ENCODE results near the gene DCBLD1.

The DCBLD1 gene

GRCh38 chr6:117555262-117555849, 72.9 kb downstream of the DCBLD1 start:
- TF ChIP-seq POLR2A (IDR thresholded peaks at IDR 0.05; ENCODE audit: low read depth, low read length): no peak
- DNase-seq (ENCODE audit: insufficient read length, low spot score) (no peak), FAIRE-seq (no peak)

GRCh38 chr6:117555882-117556498, 73.5 kb downstream of the DCBLD1 start:
- no peak for TF ChIP-seq POLR2A (IDR thresholded peaks at IDR 0.05; ENCODE audit: low read depth, low read length)
- DNase-seq (ENCODE audit: insufficient read length, low spot score) (no peak), FAIRE-seq (no peak)

- no peak for FAIRE-seq
- DNase-seq (ENCODE audit: insufficient read length, low spot score): no peak
- no peak for TF ChIP-seq POLR2A (IDR thresholded peaks at IDR 0.05; ENCODE audit: low read depth, low read length)
These were observed 75.5 kb downstream of the DCBLD1 start for GRCh38 chr6:117557951-117558350.

GRCh38 chr6:117558818-117559217, 76.3 kb downstream of the DCBLD1 start:
- DNase-seq (ENCODE audit: insufficient read length, low spot score) (no peak), FAIRE-seq (no peak)
- TF ChIP-seq POLR2A (IDR thresholded peaks at IDR 0.05; ENCODE audit: low read depth, low read length): no peak

GRCh38 chr6:117559299-117559698, 76.8 kb downstream of the DCBLD1 start:
- no peak for TF ChIP-seq POLR2A (IDR thresholded peaks at IDR 0.05; ENCODE audit: low read depth, low read length)
- DNase-seq (ENCODE audit: insufficient read length, low spot score): no peak
- no peak for FAIRE-seq

GRCh38 chr6:117561128-117561527, 78.7 kb downstream of the DCBLD1 start:
- TF ChIP-seq POLR2A (IDR thresholded peaks at IDR 0.05; ENCODE audit: low read depth, low read length): no peak
- DNase-seq (ENCODE audit: insufficient read length, low spot score) (no peak), FAIRE-seq (no peak)

GRCh38 chr6:117564681-117565080, 82.2 kb downstream of the DCBLD1 start:
- DNase-seq (ENCODE audit: insufficient read length, low spot score) (no peak), FAIRE-seq (no peak)
- no peak for TF ChIP-seq POLR2A (IDR thresholded peaks at IDR 0.05; ENCODE audit: low read depth, low read length)

GRCh38 chr6:117568247-117568646, 85.8 kb downstream of the DCBLD1 start:
- no peak for DNase-seq (ENCODE audit: insufficient read length, low spot score)
- no peak for TF ChIP-seq POLR2A (IDR thresholded peaks at IDR 0.05; ENCODE audit: low read depth, low read length)
- FAIRE-seq: no peak

GRCh38 chr6:117568831-117569410, 86.4 kb downstream of the DCBLD1 start:
- DNase-seq (ENCODE audit: insufficient read length, low spot score): no peak
- no peak for FAIRE-seq
- no peak for TF ChIP-seq POLR2A (IDR thresholded peaks at IDR 0.05; ENCODE audit: low read depth, low read length)

GRCh38 chr6:117573006-117573680, 90.7 kb downstream of the DCBLD1 start:
- TF ChIP-seq POLR2A (IDR thresholded peaks at IDR 0.05; ENCODE audit: low read depth, low read length): no peak
- FAIRE-seq (no peak), DNase-seq (ENCODE audit: insufficient read length, low spot score) (no peak)

GRCh38 chr6:117574198-117574597, 91.7 kb downstream of the DCBLD1 start:
- FAIRE-seq: no peak
- TF ChIP-seq POLR2A (IDR thresholded peaks at IDR 0.05; ENCODE audit: low read depth, low read length): no peak
- DNase-seq (ENCODE audit: insufficient read length, low spot score): no peak

- FAIRE-seq (no peak), DNase-seq (ENCODE audit: insufficient read length, low spot score) (no peak)
- TF ChIP-seq POLR2A (IDR thresholded peaks at IDR 0.05; ENCODE audit: low read depth, low read length): no peak
These were observed 103.2 kb downstream of the DCBLD1 start for GRCh38 chr6:117585647-117586046.

GRCh38 chr6:117590447-117590846, 108.0 kb downstream of the DCBLD1 start:
- FAIRE-seq (no peak), DNase-seq (ENCODE audit: insufficient read length, low spot score) (no peak)
- no peak for TF ChIP-seq POLR2A (IDR thresholded peaks at IDR 0.05; ENCODE audit: low read depth, low read length)

- no peak for TF ChIP-seq POLR2A (IDR thresholded peaks at IDR 0.05; ENCODE audit: low read depth, low read length)
- FAIRE-seq: no peak
- no peak for DNase-seq (ENCODE audit: insufficient read length, low spot score)
These were observed 108.9 kb downstream of the DCBLD1 start for GRCh38 chr6:117591405-117591804.
